HG03565 (cell line): ENCODE measurements around the gene GNA14.
"Not testable (repeated sequence)": the region's sequence is repeated elsewhere in the genome, so short reads cannot be mapped to it uniquely, and the experiment has no call there.

Experiments used
- ATAC-seq: cut with Tn5 transposase; IDR thresholded peaks from one replicate; pipeline ENCODE4 v1.9.1; 2021; ENCODE audit warnings: mild to moderate bottlenecking, moderate library complexity; ENCODE audit not compliant: unreplicated experiment

Gene GNA14

GRCh38 chr9:77648234-77649108 is at the start of gene GNA14:
Gene GNA14, minus strand, starts transcription at chr9:77648322. Its CDS starts 529 bp downstream, at chr9:77647793.
- no peak for ATAC-seq

DNA sequence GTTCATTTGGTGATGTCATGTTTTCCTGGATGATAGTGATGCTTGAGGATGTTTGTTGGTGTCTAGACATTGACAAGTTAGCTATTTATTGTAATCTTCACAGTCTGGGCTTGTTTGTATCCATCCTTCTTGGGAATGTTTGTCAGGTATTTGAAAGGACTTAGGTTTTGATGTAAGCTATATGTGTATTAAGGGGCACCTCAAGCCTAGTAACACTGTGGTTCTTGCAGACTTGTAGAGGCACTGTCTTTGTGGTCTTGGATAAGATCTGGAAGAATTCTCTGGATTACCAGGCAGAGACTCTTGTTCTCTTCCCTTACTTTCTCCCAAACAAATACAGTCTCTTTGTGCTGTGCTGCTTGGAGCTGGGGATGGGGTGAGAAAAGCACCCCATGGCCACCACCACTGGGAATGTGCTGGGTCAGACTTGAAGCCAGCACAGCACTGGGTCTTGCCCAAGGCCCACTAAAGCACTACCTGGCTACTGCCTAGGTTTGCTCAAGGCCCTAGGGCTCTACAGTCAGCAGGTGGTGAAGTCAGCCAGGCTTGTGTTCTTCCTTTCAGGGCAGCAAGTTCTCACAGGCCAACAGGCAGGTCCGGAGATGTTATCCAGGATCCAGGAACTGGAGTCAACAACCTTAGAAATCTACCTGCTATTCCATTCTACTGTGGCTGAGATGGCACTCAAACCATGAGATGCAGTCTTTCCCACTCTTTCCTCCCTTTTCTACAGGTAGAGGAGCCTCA is 49.3 kb upstream of the GNA14 start:
- no peak for ATAC-seq

GRCh38 chr9:77690723-77691122 is 42.6 kb upstream of the GNA14 start:
- ATAC-seq, result not testable (repeated sequence)

DNA sequence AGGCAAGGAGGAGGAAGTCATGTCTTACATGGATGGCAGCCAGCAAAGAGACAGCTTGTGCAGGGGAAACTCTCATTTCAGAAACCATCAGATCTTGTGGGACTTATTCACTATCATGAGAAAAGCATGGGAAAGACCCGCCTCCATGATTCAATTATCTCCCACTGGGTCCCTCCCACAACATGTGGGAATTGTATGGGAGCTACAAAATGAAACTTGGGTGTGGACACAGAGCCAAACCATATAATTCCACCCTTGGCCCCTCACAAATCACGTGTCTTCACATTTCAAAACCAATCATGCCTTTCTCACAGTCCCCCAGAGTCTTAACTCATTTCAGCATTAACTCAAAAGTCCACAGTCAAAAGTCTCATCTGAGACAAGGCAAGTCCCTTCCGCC is 42.0 kb upstream of the GNA14 start:
- ATAC-seq, result not testable (repeated sequence)

DNA sequence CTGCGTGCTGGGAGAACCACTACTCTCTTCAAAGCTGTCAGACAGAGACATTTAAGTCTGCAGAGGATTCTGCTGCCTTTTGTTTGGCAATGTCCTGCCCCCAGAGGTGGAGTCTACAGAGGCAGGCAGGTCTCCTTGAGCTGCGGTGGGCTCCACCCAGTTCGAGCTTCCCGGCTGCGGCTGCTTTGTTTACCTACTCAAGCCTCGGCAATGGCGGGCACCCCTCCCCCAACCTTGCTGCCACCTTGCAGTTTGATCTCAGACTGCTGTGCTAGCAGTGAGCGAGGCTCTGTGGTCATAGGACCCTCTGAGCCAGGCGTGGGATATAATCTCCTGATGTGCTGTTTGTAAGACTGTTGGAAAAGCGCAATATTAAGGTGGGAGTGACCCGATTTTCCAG is 39.6 kb upstream of the GNA14 start:
- ATAC-seq, result not testable (repeated sequence)

DNA sequence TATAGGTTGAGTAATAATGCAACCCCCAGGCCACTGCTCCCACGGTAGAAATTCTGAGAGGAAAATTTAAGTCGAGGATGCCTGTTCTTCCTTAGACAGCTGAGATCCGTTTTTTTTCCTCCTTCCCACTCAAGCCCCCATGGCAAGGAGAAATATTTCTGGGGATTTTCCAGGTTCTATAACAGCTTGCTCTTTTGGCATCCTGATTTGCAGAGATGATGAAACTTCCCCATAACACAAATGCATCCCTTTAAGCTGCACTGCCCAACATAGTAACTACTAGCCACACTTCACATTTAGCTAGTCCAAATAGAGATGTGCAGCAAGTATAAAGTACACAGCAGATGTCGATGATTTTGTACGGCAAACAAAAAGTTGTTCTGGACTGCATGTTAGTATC is 32.5 kb upstream of the GNA14 start:
- no peak for ATAC-seq

DNA sequence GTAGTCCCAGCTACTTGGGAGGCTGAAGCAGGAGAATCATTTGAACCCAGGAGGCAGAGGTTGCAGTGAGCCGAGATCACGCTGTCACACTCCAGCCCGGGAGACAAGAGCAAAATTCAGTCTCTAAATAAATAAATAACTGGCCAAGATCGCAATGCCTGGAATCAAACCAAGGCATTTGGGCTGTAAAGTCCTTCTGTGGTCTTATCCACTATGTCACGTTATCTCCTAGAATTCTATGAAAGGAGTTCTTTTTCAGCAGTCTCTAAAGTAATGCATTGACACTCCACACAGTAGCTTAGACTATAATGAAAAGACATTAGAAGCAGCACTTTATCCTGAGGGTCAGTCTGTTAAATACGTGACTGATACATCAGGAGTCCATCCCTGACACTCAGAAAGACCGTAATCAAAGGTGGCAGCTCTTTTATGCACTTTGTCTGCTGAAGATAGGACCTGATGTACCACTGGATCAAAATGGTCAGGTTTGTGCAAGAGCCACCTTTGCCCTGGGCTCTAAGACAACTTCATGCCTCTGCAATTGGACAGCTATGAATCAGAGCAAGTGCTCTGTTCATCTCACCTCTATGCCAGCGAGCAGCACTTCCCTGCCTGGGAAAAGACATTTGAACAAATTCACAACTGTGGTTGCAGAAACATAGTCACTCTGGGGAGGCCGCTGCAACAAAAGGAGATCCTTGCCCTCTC is 31.7 kb upstream of the GNA14 start:
- no peak for ATAC-seq

GRCh38 chr9:77679088-77679487 is 31.0 kb upstream of the GNA14 start:
- ATAC-seq, result no peak

DNA sequence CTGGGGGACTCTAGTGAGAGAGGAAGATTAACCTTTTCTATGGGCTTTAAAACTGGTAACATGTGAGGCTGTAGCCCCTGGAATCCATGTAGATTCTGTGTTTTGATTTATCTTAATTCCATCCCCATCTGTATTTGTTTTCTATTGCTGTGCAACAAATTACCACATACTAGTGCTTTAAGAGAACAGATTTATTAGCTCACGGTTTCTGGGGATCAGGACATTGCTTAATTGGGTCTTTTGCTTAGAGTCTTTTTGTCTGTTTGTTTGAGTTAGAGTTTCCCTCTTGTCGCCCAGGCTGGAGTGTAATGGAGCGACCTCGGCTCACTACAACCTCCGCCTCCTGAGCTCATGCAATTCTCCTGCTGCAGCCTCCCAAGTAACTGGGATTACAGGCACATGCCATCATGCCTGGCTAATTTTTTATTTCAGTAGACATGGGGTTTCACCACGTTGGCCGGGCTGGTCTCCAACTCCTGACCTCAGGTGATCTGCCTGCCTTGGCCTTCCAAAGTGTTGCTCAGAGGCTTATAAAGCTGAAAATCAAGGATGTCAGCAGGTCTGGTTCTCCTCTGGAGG is 29.9 kb upstream of the GNA14 start:
- ATAC-seq, result no peak

- no peak for ATAC-seq
Measured at GRCh38 chr9:77677397-77677796, 29.3 kb upstream of the GNA14 start.

GRCh38 chr9:77673941-77674791 is 26.0 kb upstream of the GNA14 start:
- no peak for ATAC-seq

- ATAC-seq, result no peak
Measured at GRCh38 chr9:77672183-77672582, 24.1 kb upstream of the GNA14 start.

DNA sequence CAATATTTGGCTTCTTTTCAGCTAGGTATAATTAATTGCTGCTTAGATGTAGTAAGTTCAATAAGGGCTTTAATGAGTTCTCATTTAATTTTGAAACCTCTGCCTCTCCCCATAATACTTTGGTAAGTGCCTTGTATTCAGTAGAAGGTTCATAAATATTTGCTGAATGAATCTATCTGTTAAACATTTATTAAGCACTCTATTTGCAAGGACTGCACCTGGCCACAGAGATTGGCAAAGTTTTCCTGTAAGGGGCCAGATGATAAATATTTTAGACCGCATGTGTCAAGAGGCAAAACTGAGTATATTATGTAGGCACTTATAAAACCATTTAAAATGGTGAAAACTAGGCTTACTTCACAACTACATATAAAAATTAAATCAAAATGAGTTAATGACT is 19.0 kb upstream of the GNA14 start:
- no peak for ATAC-seq

DNA sequence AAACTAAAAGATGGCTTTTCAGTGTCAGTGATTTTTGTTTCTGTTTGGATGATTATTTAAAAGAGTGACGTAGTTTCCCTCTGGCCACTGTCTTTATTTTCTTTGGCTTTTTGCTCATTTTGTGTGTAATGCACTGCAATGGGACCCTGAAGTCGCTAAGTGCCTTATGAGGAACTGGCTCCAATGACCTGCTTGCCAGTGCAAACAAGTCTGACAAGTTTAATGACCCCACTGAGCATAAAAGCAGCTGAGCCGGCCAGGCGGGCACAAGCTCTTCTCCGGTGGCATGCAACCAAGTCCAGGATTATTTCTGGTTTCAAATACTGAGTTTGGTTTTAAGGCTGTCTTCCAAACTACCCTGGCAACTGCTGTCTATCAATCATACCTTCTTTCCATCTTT is 15.6 kb upstream of the GNA14 start:
- ATAC-seq, result no peak

- ATAC-seq, result no peak
Measured at GRCh38 chr9:77661566-77662085, 13.5 kb upstream of the GNA14 start.

DNA sequence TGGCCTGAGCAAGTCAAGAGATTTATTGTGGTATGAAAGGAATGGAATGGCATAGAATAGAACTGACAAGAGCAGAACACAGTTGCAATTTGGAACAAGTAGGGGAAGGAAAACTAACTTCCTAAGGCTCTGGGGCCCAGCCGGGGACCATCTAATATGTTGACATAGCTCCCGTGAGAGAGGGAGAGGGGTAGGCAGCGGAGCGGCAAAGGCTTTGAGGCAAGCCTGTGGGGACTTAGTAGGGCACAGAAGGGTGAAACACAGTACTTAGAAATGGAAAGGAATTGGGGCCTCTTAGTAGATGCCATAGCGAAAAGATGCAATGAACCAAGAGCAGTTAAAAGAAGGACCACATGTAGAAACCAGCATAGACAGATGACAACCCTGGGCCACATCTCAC is 11.8 kb upstream of the GNA14 start:
- ATAC-seq, result no peak

DNA sequence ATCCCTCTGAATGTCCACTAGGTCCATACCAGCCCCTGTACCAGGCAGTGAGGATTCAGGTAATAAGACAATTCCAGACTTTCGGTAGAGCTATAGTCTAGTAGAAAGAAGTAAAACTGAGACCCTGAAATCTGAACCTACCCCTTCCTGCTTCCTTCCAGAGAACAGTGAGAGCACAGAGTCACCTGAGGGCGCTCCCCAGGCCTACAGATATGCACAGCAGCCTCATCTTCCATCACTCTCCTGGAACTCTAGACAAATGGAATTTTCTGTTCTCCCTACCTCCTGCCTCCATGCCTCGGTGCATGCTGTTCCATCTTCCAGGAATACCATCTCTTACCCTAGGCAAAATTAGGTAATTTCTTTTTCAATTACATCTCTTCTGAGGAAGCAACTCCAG is 3.1 kb upstream of the GNA14 start:
- ATAC-seq, result no peak

DNA sequence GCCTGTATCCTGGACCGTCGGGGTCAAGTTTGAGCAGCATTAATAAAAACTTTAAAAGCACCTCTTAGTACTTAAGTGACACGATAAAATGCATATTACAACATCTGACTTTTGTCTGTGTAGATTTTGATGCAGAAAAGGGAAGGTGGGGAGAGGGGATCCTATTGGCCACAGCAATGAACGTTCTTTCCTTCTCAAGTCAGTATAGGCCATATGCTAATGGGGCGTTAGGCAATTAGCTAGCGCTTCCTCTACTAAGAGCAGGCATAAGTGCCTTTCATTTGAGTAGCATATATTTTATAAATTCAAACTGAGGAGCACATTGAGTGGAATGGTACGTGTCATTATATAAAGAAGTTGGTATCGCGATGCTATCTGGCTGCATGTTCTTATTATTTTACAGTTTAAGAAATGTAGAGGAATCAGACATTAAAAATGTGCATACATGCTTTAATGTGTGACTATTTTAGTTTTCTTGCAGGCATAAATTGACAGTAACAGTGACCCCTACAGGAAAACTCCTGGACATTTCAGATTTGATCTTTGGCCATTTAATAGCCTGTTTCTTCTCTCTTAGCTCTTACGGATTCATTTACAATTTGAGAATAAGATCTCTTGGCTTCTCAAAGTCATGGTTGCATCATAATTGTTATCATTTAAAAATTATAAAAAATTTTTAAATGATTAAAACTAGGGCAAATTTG is 1.1 kb upstream of the GNA14 start:
- ATAC-seq, result no peak
